Adipose tissue (tissue), 3 donors: ENCODE measurements around the gene IFTAP. TPM values are rescaled to one million over a fixed set of nuclear protein-coding genes. Genes with fewer than 3 reads are reported as not detected.

Experiments
- H3K27ac ChIP-seq: one replicate; pipeline ENCODE4 v1.5.1; 2013; ENCODE audit warnings: low read depth, low read length
- WGBS, 3 donors: extraction: QIAGEN DNeasy Blood & Tissue Kit; methylation state at CpG; one replicate each; pipeline ENCODE4 v1.1.7; 2013; 5-methylcytosine and 5-hydroxymethylcytosine counted together
- polyA plus RNA-seq, 3 donors: library from polyadenylated mRNA; stranded (reverse); fragments of 200-250 nt; gene quantifications; one replicate each; pipeline ENCODE4 v1.2.3, GENCODE V29; 2013
- donor health status: healthy with polysubstance abuse.
- donor health status: Bipolar disorder and iron deficiency.
- donor health status: healthy.

IFTAP gene
- polyA plus RNA-seq, 3 donors = 15.1 to 45.0 (median 21.5) TPM

GRCh38 chr11:36693139-36693843, 99.0 kb downstream of the IFTAP start:
- H3K27ac ChIP-seq = no peak overlapping the region

DNA sequence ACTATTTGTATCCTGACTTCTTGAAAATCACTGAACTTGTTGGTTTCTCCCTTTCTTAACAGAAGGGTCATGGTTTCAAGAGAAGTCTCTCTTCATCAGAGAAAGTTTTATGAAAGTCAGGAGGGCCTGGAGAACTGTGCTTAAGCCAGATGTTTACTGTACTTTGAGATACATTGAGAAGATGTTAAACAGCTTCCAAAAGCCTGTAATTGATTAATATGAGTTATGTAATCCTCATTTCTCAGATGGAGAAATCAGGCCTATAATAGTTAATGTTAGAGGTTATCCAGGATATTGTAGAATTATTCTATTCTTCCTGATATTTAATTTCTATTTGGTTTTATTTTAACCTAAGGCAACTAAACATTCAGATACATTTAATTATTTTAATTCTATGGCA, 100.8 kb downstream of the IFTAP start:
- no peak overlapping the region for H3K27ac ChIP-seq

More at GRCh38 chr11:36693139-36693843, 99.0 kb downstream of the IFTAP start:
- WGBS, 3 donors = 42 to 54% (median 43%) methylated on average over 1 of the region's 1 CpG

DNA sequence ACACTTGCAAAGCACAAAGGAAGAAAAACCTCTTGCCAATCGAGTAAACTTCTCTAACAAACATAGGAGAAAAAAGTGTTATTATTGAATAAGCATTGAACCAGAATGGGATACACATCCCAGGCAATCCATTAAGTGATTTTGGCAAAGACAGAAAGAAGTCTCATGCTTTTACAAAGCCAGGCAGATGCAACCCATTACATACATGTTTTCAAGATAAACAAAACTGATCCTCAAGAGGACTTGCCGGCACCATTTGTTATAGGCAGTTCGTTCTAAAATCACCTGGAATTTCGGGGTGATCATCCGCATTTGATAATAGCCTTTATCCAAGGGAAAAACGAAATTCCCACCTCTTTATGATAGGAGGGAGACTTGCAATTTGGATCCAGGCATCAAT, 101.3 kb downstream of the IFTAP start:
- WGBS, 3 donors = 62 to 71% (median 70%) methylated on average over 6 of the region's 6 CpGs
- no peak overlapping the region for H3K27ac ChIP-seq

GRCh38 chr11:36696550-36696949, 102.2 kb downstream of the IFTAP start:
- no peak overlapping the region for H3K27ac ChIP-seq
- 75 to 85% (median 79%) methylated on average over 6 of the region's 6 CpGs for WGBS, 3 donors

- WGBS, 3 donors = 70 to 83% (median 71%) methylated on average over 6 of the region's 6 CpGs
- H3K27ac ChIP-seq = no peak overlapping the region
These were observed 105.0 kb downstream of the IFTAP start for GRCh38 chr11:36699271-36699670.

GRCh38 chr11:36700246-36700645, 105.9 kb downstream of the IFTAP start:
- 75 to 100% (median 85%) methylated on average over 1 of the region's 1 CpG for WGBS, 3 donors
- H3K27ac ChIP-seq = no peak overlapping the region

GRCh38 chr11:36702330-36703054, 108.2 kb downstream of the IFTAP start:
- WGBS, 3 donors = 46 to 51% (median 47%) methylated on average over 5 of the region's 5 CpGs
- no peak overlapping the region for H3K27ac ChIP-seq

- WGBS, 3 donors = 47 to 68% (median 56%) methylated on average over 4 of the region's 4 CpGs
- no peak overlapping the region for H3K27ac ChIP-seq
These were observed 108.7 kb downstream of the IFTAP start for GRCh38 chr11:36703055-36703404.

Other genes with a start within 250 kb of the IFTAP start
- gene TRAF6, start 84.2 kb upstream of the IFTAP start, polyA plus RNA-seq = 1 to 10 TPM; 2.0 to 5.1 (median 3.5) TPM
- under 1 TPM; 0.10 to 0.56 (median 0.21) TPM for gene RAG1, start 26.5 kb upstream of the IFTAP start, polyA plus RNA-seq
- gene RAG2, start 3.7 kb downstream of the IFTAP start, polyA plus RNA-seq = not detected